Fibroblast of the aortic adventitia (primary cell): ENCODE measurements around the gene ITPRIP. TPM values are rescaled to one million over a fixed set of nuclear protein-coding genes. Genes with fewer than 3 reads are reported as not detected.

Source experiments
- DNase-seq: peaks from one replicate; pipeline ENCODE4 v3.0.0-alpha.2; 2010; ENCODE audit warnings: low read depth
- H3K4me3 ChIP-seq: 2 replicates; pipeline ENCODE4 v1.5.1; 2011; ENCODE audit warnings: low read depth, mild to moderate bottlenecking, control low read depth, low read length, moderate library complexity
- CTCF ChIP-seq: IDR thresholded peaks from 2 replicates; pipeline ENCODE4 v1.5.1; 2011; ENCODE audit warnings: mild to moderate bottlenecking, low read length, control low read depth, inconsistent platforms; ENCODE audit not compliant: insufficient read depth
- total RNA-seq: library from RNA; depleted of rRNA; stranded (reverse); fragments of >200 nt; gene quantifications from 2 replicates; pipeline ENCODE4 v1.2.3, GENCODE V29; 2012; ENCODE audit warnings: low replicate concordance

The ITPRIP gene
- total RNA-seq, 1 donor, result 15.7 TPM

GRCh38 chr10:104293781-104294321, 44.4 kb downstream of the ITPRIP start:
- DNase-seq, result no peak
- no peak overlapping the region for H3K4me3 ChIP-seq
- no peak for TF ChIP-seq CTCF

GRCh38 chr10:104293011-104293410, 45.3 kb downstream of the ITPRIP start:
- peak; percentile 43 for DNase-seq
- no peak for TF ChIP-seq CTCF

GRCh38 chr10:104291439-104291951, 46.8 kb downstream of the ITPRIP start:
- TF ChIP-seq CTCF, result peak; percentile 99
- no peak overlapping the region for H3K4me3 ChIP-seq
- DNase-seq, result peak; percentile 89

More at GRCh38 chr10:104293011-104293410, 45.3 kb downstream of the ITPRIP start:
- H3K4me3 ChIP-seq, result no peak overlapping the region

- no peak for DNase-seq
- TF ChIP-seq CTCF, result no peak
- no peak overlapping the region for H3K4me3 ChIP-seq
Observed at GRCh38 chr10:104288355-104288754, 49.9 kb downstream of the ITPRIP start.

- no peak overlapping the region for H3K4me3 ChIP-seq
- no peak for DNase-seq
- TF ChIP-seq CTCF, result no peak
Observed at GRCh38 chr10:104286939-104287338, 51.3 kb downstream of the ITPRIP start.

GRCh38 chr10:104284846-104285245, 53.4 kb downstream of the ITPRIP start:
- DNase-seq, result no peak
- TF ChIP-seq CTCF, result no peak
- no peak overlapping the region for H3K4me3 ChIP-seq

GRCh38 chr10:104281694-104282093, 56.6 kb downstream of the ITPRIP start:
- TF ChIP-seq CTCF, result no peak
- H3K4me3 ChIP-seq, result no peak overlapping the region
- DNase-seq, result no peak
